Measurements from ENCODE around the gene THAP10.
"Not testable (repeated sequence)": the region's sequence is repeated elsewhere in the genome, so short reads cannot be mapped to it uniquely, and the experiment has no call there.

Gene THAP10

GRCh38 chr15:70875001-70875782, 17.0 kb downstream of the THAP10 start:
- Histone ChIP-seq H3K36me3 (ENCODE audit: control insufficient read depth, insufficient read depth, low read length) (no peaks in the 10 kb centered on the region), H3K4me3 (ENCODE audit: low read length) (no peak overlapping the region), H3K4me1 (ENCODE audit: control insufficient read depth, insufficient read depth, low read length) (no peaks in the 10 kb centered on the region), H3K27me3 (ENCODE audit: control insufficient read depth, insufficient read depth, low read length) (no peaks in the 10 kb centered on the region), H3K9ac (ENCODE audit: low read length) (no peak overlapping the region), H3K9me3 (ENCODE audit: control insufficient read depth, low read length) (no peaks in the 10 kb centered on the region)

GRCh38 chr15:70873232-70874054, 18.8 kb downstream of the THAP10 start:
- H3K36me3 ChIP-seq (ENCODE audit: control insufficient read depth, insufficient read depth, low read length): no peaks in the 10 kb centered on the region
- H3K27me3 ChIP-seq (ENCODE audit: control insufficient read depth, insufficient read depth, low read length): no peaks in the 10 kb centered on the region
- no peaks in the 10 kb centered on the region for H3K4me1 ChIP-seq (ENCODE audit: control insufficient read depth, insufficient read depth, low read length)
- H3K9ac ChIP-seq (ENCODE audit: low read length): no peak overlapping the region
- H3K9me3 ChIP-seq (ENCODE audit: control insufficient read depth, low read length): no peaks in the 10 kb centered on the region
- no peak overlapping the region for H3K4me3 ChIP-seq (ENCODE audit: low read length)

- not testable (repeated sequence) for H3K9me3 ChIP-seq (ENCODE audit: control insufficient read depth, low read length); H3K4me1 ChIP-seq (ENCODE audit: control insufficient read depth, insufficient read depth, low read length); H3K36me3 ChIP-seq (ENCODE audit: control insufficient read depth, insufficient read depth, low read length); H3K27me3 ChIP-seq (ENCODE audit: control insufficient read depth, insufficient read depth, low read length); H3K4me3 ChIP-seq (ENCODE audit: low read length); H3K9ac ChIP-seq (ENCODE audit: low read length)
Observed at GRCh38 chr15:70871490-70871889, 20.7 kb downstream of the THAP10 start.

- H3K4me3 ChIP-seq (ENCODE audit: low read length): no peak overlapping the region
- no peaks in the 10 kb centered on the region for H3K27me3 ChIP-seq (ENCODE audit: control insufficient read depth, insufficient read depth, low read length)
- no peaks in the 10 kb centered on the region for H3K4me1 ChIP-seq (ENCODE audit: control insufficient read depth, insufficient read depth, low read length)
- H3K36me3 ChIP-seq (ENCODE audit: control insufficient read depth, insufficient read depth, low read length): no peaks in the 10 kb centered on the region
- H3K9me3 ChIP-seq (ENCODE audit: control insufficient read depth, low read length): no peaks in the 10 kb centered on the region
- H3K9ac ChIP-seq (ENCODE audit: low read length): no peak overlapping the region
Observed at GRCh38 chr15:70870051-70870450, 22.2 kb downstream of the THAP10 start.

GRCh38 chr15:70869346-70869745, 22.9 kb downstream of the THAP10 start:
- no peak overlapping the region for H3K9ac ChIP-seq (ENCODE audit: low read length)
- no peak overlapping the region for H3K4me3 ChIP-seq (ENCODE audit: low read length)
- no peaks in the 10 kb centered on the region for H3K36me3 ChIP-seq (ENCODE audit: control insufficient read depth, insufficient read depth, low read length)
- H3K9me3 ChIP-seq (ENCODE audit: control insufficient read depth, low read length): no peaks in the 10 kb centered on the region
- no peaks in the 10 kb centered on the region for H3K27me3 ChIP-seq (ENCODE audit: control insufficient read depth, insufficient read depth, low read length)
- no peaks in the 10 kb centered on the region for H3K4me1 ChIP-seq (ENCODE audit: control insufficient read depth, insufficient read depth, low read length)

GRCh38 chr15:70867911-70868467, 24.2 kb downstream of the THAP10 start:
- Histone ChIP-seq H3K27me3 (ENCODE audit: control insufficient read depth, insufficient read depth, low read length) (no peaks in the 10 kb centered on the region), H3K9me3 (ENCODE audit: control insufficient read depth, low read length) (no peaks in the 10 kb centered on the region), H3K9ac (ENCODE audit: low read length) (no peak overlapping the region), H3K4me1 (ENCODE audit: control insufficient read depth, insufficient read depth, low read length) (no peaks in the 10 kb centered on the region), H3K4me3 (ENCODE audit: low read length) (no peak overlapping the region), H3K36me3 (ENCODE audit: control insufficient read depth, insufficient read depth, low read length) (no peaks in the 10 kb centered on the region)

- Histone ChIP-seq H3K4me3 (ENCODE audit: low read length) (no peak overlapping the region), H3K36me3 (ENCODE audit: control insufficient read depth, insufficient read depth, low read length) (no peaks in the 10 kb centered on the region), H3K27me3 (ENCODE audit: control insufficient read depth, insufficient read depth, low read length) (no peaks in the 10 kb centered on the region), H3K9ac (ENCODE audit: low read length) (no peak overlapping the region), H3K9me3 (ENCODE audit: control insufficient read depth, low read length) (no peaks in the 10 kb centered on the region), H3K4me1 (ENCODE audit: control insufficient read depth, insufficient read depth, low read length) (no peaks in the 10 kb centered on the region)
Observed at GRCh38 chr15:70866982-70867641, 25.1 kb downstream of the THAP10 start.

- Histone ChIP-seq H3K27me3 (ENCODE audit: control insufficient read depth, insufficient read depth, low read length) (peaks cover 4% of the 10 kb centered on the region), H3K4me3 (ENCODE audit: low read length) (no peak overlapping the region), H3K9ac (ENCODE audit: low read length) (no peak overlapping the region), H3K4me1 (ENCODE audit: control insufficient read depth, insufficient read depth, low read length) (no peaks in the 10 kb centered on the region), H3K36me3 (ENCODE audit: control insufficient read depth, insufficient read depth, low read length) (no peaks in the 10 kb centered on the region), H3K9me3 (ENCODE audit: control insufficient read depth, low read length) (no peaks in the 10 kb centered on the region)
Observed at GRCh38 chr15:70863450-70864218, 28.6 kb downstream of the THAP10 start.

GRCh38 chr15:70859998-70860397, 32.2 kb downstream of the THAP10 start:
- no peaks in the 10 kb centered on the region for H3K9me3 ChIP-seq (ENCODE audit: control insufficient read depth, low read length)
- no peaks in the 10 kb centered on the region for H3K36me3 ChIP-seq (ENCODE audit: control insufficient read depth, insufficient read depth, low read length)
- H3K4me3 ChIP-seq (ENCODE audit: low read length): no peak overlapping the region
- H3K27me3 ChIP-seq (ENCODE audit: control insufficient read depth, insufficient read depth, low read length): peaks cover 4% of the 10 kb centered on the region
- no peaks in the 10 kb centered on the region for H3K4me1 ChIP-seq (ENCODE audit: control insufficient read depth, insufficient read depth, low read length)
- H3K9ac ChIP-seq (ENCODE audit: low read length): no peak overlapping the region

GRCh38 chr15:70859322-70859908, 32.8 kb downstream of the THAP10 start:
- Histone ChIP-seq H3K36me3 (ENCODE audit: control insufficient read depth, insufficient read depth, low read length) (no peaks in the 10 kb centered on the region), H3K4me1 (ENCODE audit: control insufficient read depth, insufficient read depth, low read length) (no peaks in the 10 kb centered on the region), H3K9me3 (ENCODE audit: control insufficient read depth, low read length) (no peaks in the 10 kb centered on the region), H3K4me3 (ENCODE audit: low read length) (no peak overlapping the region), H3K9ac (ENCODE audit: low read length) (no peak overlapping the region), H3K27me3 (ENCODE audit: control insufficient read depth, insufficient read depth, low read length) (peaks cover 8% of the 10 kb centered on the region)

GRCh38 chr15:70858614-70859321, 33.5 kb downstream of the THAP10 start:
- not testable (repeated sequence) for H3K9ac ChIP-seq (ENCODE audit: low read length); H3K4me3 ChIP-seq (ENCODE audit: low read length); H3K4me1 ChIP-seq (ENCODE audit: control insufficient read depth, insufficient read depth, low read length); H3K9me3 ChIP-seq (ENCODE audit: control insufficient read depth, low read length); H3K36me3 ChIP-seq (ENCODE audit: control insufficient read depth, insufficient read depth, low read length)
- H3K27me3 ChIP-seq (ENCODE audit: control insufficient read depth, insufficient read depth, low read length): peaks cover 11% of the 10 kb centered on the region
